ENCODE data around the gene KAZN.

Gene KAZN

GRCh38 chr1:14607295-14607694 lies 8.8 kb downstream of the KAZN start:
- H3K4me3 ChIP-seq (ENCODE audit: low read depth, low read length): no peak overlapping the region
- no peak for DNase-seq (ENCODE audit: low read depth)
- TF ChIP-seq CTCF (IDR thresholded peaks at IDR 0.05; ENCODE audit: control insufficient read depth, extremely low read depth, insufficient read depth): no peak

- DNase-seq (ENCODE audit: low read depth): no peak
- H3K4me3 ChIP-seq (ENCODE audit: low read depth, low read length): no peak overlapping the region
- no peak for TF ChIP-seq CTCF (IDR thresholded peaks at IDR 0.05; ENCODE audit: control insufficient read depth, extremely low read depth, insufficient read depth)
These were observed 9.8 kb downstream of the KAZN start for GRCh38 chr1:14608308-14608707.

GRCh38 chr1:14610761-14611160 lies 12.3 kb downstream of the KAZN start:
- no peak overlapping the region for H3K4me3 ChIP-seq (ENCODE audit: low read depth, low read length)
- DNase-seq (ENCODE audit: low read depth): no peak
- no peak for TF ChIP-seq CTCF (IDR thresholded peaks at IDR 0.05; ENCODE audit: control insufficient read depth, extremely low read depth, insufficient read depth)

- H3K4me3 ChIP-seq (ENCODE audit: low read depth, low read length): no peak overlapping the region
- DNase-seq (ENCODE audit: low read depth): no peak
- no peak for TF ChIP-seq CTCF (IDR thresholded peaks at IDR 0.05; ENCODE audit: control insufficient read depth, extremely low read depth, insufficient read depth)
These were observed 13.3 kb downstream of the KAZN start for GRCh38 chr1:14611792-14612191.

GRCh38 chr1:14612256-14612655 lies 13.8 kb downstream of the KAZN start:
- H3K4me3 ChIP-seq (ENCODE audit: low read depth, low read length): no peak overlapping the region
- TF ChIP-seq CTCF (IDR thresholded peaks at IDR 0.05; ENCODE audit: control insufficient read depth, extremely low read depth, insufficient read depth): no peak
- DNase-seq (ENCODE audit: low read depth): no peak

GRCh38 chr1:14613926-14614325 lies 15.4 kb downstream of the KAZN start:
- DNase-seq (ENCODE audit: low read depth): no peak
- no peak for TF ChIP-seq CTCF (IDR thresholded peaks at IDR 0.05; ENCODE audit: control insufficient read depth, extremely low read depth, insufficient read depth)

GRCh38 chr1:14614341-14614740 lies 15.9 kb downstream of the KAZN start:
- no peak overlapping the region for H3K4me3 ChIP-seq (ENCODE audit: low read depth, low read length)
- TF ChIP-seq CTCF (IDR thresholded peaks at IDR 0.05; ENCODE audit: control insufficient read depth, extremely low read depth, insufficient read depth): no peak
- no peak for DNase-seq (ENCODE audit: low read depth)

More at GRCh38 chr1:14613926-14614325, 15.4 kb downstream of the KAZN start:
- H3K4me3 ChIP-seq (ENCODE audit: low read depth, low read length): no peak overlapping the region

All from LNCaP clone FGC (cell line).